Astrocyte (in vitro differentiated cells and primary cell): ENCODE results near the gene MAN2A1.

Experiments
- EZH2 ChIP-seq: IDR thresholded peaks from 2 replicates; pipeline ENCODE4 v1.6.1; 2012; ENCODE audit warnings: mild to moderate bottlenecking, low read length, inconsistent platforms; ENCODE audit not compliant: insufficient read depth
- TF ChIP-seq, protein P1 (sequence below): IDR thresholded peaks from 2 replicates; pipeline ENCODE4 v1.5.1; 2011; ENCODE audit warnings: low read depth, mild to moderate bottlenecking, inconsistent platforms, low read length, moderate library complexity; ENCODE audit not compliant: insufficient read depth

DNA sequence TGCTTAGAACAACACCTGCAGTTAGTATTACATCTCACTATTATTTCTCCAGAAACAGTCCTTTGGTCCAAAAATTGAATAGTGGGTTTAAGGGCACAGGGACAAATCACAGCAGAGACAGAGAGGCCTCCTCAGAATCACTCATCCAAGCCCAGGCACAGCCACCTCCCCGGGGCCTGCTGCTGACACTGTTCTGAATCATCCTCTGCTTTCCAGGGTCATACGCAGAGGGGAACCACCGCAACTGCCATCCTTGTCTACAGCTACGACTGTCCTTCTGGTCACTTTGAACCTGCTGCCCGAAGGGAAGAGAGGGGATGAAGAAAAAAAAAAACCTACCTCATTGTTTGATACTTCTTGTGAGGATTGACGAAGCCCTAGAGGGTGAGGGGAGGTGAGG, 35.3 kb upstream of the MAN2A1 start:
- TF ChIP-seq, protein P1, sequence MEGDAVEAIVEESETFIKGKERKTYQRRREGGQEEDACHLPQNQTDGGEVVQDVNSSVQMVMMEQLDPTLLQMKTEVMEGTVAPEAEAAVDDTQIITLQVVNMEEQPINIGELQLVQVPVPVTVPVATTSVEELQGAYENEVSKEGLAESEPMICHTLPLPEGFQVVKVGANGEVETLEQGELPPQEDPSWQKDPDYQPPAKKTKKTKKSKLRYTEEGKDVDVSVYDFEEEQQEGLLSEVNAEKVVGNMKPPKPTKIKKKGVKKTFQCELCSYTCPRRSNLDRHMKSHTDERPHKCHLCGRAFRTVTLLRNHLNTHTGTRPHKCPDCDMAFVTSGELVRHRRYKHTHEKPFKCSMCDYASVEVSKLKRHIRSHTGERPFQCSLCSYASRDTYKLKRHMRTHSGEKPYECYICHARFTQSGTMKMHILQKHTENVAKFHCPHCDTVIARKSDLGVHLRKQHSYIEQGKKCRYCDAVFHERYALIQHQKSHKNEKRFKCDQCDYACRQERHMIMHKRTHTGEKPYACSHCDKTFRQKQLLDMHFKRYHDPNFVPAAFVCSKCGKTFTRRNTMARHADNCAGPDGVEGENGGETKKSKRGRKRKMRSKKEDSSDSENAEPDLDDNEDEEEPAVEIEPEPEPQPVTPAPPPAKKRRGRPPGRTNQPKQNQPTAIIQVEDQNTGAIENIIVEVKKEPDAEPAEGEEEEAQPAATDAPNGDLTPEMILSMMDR: no peak
- TF ChIP-seq EZH2: no peak
